PFSK-1 (cell line): ENCODE measurements around the gene FDXR.

ENCODE experiments used
- FOXP2 ChIP-seq: optimal IDR thresholded peaks from 2 replicates; pipeline ENCODE3; 2011; ENCODE audit warnings: borderline replicate concordance, control low read depth, inconsistent platforms; ENCODE audit not compliant: insufficient read depth; ENCODE audit errors: extremely low read length, extremely low read depth
- POLR2AphosphoS5 ChIP-seq: IDR thresholded peaks from 2 replicates; pipeline ENCODE4 v1.6.1; 2012; ENCODE audit warnings: low read depth, mild to moderate bottlenecking, control low read depth, low read length, moderate library complexity
- SIN3A ChIP-seq: IDR thresholded peaks from 2 replicates; pipeline ENCODE4 v1.6.1; 2012; ENCODE audit warnings: mild to moderate bottlenecking, low read length, moderate library complexity, borderline replicate concordance; ENCODE audit not compliant: insufficient read depth
- TAF1 ChIP-seq: IDR thresholded peaks from 2 replicates; pipeline ENCODE4 v1.6.1; 2012; ENCODE audit warnings: low read length, control low read depth, borderline replicate concordance; ENCODE audit not compliant: insufficient read depth
- TF ChIP-seq, protein P1 (sequence below), 2 experiments: IDR thresholded peaks; 2 replicates each; pipeline versions ENCODE4 v1.6.1 to v1.8.0; 2011 to 2012; ENCODE audit warnings: low read depth in 2 of 2, low read length in 2 of 2, control low read depth in 1 of 2, inconsistent platforms in 1 of 2, mild to moderate bottlenecking in 1 of 2, moderate library complexity in 1 of 2; ENCODE audit not compliant: insufficient read depth in 1 of 2

FDXR gene

DNA sequence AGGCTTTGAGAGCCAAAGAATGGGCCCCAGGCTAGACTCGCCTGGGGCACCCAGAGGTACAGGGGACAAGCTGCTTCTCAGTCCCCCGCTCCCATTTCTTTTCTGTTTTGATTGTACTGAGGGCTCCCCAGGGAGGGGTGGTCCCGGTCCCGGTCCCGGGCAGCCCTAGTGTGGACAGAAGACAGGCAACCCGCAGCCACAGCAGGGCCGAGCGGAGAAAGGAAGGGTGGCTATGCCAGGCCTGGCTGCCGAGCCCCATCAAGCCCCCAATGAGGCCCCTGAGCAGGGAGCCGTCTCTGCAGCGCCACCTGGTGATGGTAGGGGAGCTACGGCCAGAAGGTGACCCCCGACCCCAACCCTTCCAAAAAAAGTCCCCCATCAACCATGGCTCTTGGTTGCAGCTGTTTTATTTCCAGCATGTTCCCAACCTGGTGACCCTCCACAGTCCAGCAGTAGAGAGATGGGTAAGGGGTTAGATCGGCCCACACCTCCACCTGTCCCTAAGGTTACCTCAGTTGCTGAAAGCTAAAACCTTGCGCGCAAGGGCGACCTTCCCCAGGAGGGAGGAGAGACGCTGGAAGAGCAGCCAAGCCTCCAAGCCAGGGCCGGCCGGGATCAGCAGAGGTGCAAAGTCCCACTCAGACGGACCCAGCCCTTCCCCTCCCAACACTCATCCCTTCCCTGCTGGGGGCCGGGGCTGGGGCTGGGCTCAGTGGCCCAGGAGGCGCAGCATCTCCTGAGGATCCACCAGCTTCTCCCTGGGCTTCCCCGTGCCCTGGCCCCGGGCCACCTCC, 10.5 kb downstream of the FDXR start:
- TF ChIP-seq, protein P1, sequence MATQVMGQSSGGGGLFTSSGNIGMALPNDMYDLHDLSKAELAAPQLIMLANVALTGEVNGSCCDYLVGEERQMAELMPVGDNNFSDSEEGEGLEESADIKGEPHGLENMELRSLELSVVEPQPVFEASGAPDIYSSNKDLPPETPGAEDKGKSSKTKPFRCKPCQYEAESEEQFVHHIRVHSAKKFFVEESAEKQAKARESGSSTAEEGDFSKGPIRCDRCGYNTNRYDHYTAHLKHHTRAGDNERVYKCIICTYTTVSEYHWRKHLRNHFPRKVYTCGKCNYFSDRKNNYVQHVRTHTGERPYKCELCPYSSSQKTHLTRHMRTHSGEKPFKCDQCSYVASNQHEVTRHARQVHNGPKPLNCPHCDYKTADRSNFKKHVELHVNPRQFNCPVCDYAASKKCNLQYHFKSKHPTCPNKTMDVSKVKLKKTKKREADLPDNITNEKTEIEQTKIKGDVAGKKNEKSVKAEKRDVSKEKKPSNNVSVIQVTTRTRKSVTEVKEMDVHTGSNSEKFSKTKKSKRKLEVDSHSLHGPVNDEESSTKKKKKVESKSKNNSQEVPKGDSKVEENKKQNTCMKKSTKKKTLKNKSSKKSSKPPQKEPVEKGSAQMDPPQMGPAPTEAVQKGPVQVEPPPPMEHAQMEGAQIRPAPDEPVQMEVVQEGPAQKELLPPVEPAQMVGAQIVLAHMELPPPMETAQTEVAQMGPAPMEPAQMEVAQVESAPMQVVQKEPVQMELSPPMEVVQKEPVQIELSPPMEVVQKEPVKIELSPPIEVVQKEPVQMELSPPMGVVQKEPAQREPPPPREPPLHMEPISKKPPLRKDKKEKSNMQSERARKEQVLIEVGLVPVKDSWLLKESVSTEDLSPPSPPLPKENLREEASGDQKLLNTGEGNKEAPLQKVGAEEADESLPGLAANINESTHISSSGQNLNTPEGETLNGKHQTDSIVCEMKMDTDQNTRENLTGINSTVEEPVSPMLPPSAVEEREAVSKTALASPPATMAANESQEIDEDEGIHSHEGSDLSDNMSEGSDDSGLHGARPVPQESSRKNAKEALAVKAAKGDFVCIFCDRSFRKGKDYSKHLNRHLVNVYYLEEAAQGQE (IDR thresholded peaks at IDR 0.05; ENCODE audit: insufficient read depth in 1 of 2, low read depth in 2 of 2, low read length in 2 of 2) = no peak
- TF ChIP-seq TAF1 = no peak
- no peak for TF ChIP-seq POLR2AphosphoS5
- TF ChIP-seq SIN3A = no peak
- no peak for TF ChIP-seq FOXP2

DNA sequence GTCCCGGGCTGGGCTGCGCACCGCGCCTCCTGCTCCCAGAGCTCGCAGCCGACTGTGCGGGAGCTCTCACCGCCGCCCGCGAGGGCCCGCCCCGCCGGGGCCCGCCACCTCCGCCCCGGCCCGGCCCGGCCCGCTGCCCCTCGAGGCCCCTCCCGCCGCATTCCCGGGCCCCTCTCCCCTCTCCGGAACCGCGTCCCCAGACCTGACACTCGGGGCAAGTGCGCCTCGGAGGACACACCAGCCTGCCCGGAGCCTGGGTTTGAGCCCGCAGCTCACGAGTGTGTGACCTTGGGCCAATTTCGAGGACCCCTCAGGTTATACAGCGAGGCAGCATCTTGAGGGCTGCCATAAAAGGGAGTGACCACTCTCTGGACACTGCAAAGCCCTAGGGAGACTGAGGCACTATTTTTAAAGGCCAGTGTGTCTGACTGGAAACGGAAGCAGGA, 11.1 kb downstream of the FDXR start:
- TF ChIP-seq FOXP2 (no peak), TAF1 (no peak), SIN3A (no peak), POLR2AphosphoS5 (no peak)
- TF ChIP-seq, protein P1 (IDR thresholded peaks at IDR 0.05; ENCODE audit: insufficient read depth in 1 of 2, low read depth in 2 of 2, low read length in 2 of 2) = no peak

GRCh38 chr17:74860872-74861661, 11.7 kb downstream of the FDXR start:
- TF ChIP-seq FOXP2 = no peak
- no peak for TF ChIP-seq TAF1
- no peak for TF ChIP-seq POLR2AphosphoS5
- TF ChIP-seq, protein P1 (IDR thresholded peaks at IDR 0.05; ENCODE audit: insufficient read depth in 1 of 2, low read depth in 2 of 2, low read length in 2 of 2) = no peak
- TF ChIP-seq SIN3A = no peak

GRCh38 chr17:74860229-74860871, 12.4 kb downstream of the FDXR start:
- no peak for TF ChIP-seq FOXP2
- TF ChIP-seq, protein P1 (IDR thresholded peaks at IDR 0.05; ENCODE audit: insufficient read depth in 1 of 2, low read depth in 2 of 2, low read length in 2 of 2) = no peak
- no peak for TF ChIP-seq TAF1
- no peak for TF ChIP-seq SIN3A
- no peak for TF ChIP-seq POLR2AphosphoS5
